ENCODE data around the gene PRKCH.
A peak's percentile ranks its signal among the peaks of the same experiment; 100 is the strongest.

PRKCH gene

DNA sequence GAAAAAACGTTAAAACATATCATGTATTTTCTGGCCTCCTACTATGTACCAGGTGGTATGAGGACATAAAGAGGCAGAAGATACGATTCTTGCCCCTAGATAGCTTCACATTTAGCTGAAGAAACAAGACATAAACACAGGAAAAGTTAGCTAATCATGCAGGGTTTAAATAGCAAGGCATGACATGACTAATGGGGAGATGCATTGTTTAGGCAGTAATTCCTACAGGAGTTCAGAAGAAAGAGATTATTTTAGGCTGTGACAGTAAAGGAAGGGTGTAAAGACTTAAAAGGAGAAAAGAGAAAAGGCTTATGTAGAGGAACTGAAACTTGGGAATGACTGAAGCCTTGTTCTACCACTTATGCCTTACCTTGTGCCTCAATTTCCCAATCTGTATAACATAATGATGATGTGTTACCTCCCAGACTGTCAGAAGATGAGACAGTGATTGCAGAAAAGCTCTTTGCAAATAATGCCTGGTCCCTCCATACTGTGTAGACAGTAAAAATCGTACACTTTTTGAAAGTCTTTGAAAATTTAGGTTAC is 44.4 kb downstream of the PRKCH start:
- no peak for DNase-seq (ENCODE audit: low read depth)

DNA sequence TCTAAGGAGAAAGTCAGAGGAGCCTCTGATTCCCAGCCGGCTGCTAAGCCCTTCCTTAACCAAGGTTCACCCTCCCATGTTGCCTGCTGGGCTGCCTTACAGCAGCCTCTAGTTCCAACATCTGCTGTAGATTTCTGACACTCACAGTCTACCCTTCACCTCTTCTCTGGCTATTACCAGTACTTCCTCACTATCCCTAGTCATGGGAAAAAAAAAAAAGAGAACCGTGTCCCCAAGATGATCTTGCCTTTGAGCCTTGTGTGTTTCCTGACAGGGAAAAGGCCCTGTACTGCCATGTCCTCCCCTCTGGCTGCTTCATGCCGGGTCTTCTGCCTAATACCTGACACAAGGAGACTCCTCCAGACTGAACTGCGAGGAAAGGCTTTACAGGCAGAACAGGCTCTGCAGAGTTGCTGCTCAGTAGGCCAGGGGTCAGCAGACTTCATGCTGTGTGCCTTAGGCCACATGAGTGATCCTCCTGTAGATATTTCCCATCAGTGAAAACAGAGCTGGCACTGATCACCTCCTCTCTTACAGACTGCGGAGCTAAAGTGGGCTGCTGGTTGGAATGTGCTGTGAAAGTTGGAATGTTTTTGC is 46.8 kb downstream of the PRKCH start:
- DNase-seq (ENCODE audit: low read depth), result peak; percentile 4

DNA sequence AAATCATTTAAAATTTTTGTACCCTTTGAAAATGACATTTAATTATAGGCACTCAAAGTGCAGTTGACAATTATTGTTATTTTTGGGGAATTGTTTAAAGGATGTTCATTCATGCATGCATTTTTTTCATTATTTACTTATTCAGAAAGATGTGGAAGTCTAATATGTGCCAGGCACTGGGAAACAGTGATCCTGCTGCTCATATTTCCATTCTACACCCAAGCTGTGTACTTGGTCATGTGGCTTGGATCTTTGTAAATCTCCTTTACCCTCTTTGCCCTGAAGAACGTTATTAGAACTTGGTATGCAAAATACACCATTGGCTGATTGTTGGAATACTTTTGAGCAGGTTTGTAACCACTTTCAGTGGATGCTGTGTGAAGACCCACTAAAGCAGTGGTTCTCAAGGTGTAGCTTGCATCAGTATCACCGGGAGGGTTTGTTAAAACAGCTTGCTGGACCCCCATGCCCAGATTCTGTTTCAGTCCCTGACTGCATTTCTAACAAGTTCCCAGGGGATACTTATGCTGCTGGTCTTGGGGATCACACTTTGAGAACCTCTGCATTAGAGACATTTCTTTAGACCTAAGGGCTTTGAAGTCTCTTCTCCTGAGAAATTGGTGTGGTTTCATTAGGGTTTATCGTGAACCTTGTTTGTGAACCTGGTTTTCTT is 47.5 kb downstream of the PRKCH start:
- DNase-seq (ENCODE audit: low read depth), result peak; percentile 18

DNA sequence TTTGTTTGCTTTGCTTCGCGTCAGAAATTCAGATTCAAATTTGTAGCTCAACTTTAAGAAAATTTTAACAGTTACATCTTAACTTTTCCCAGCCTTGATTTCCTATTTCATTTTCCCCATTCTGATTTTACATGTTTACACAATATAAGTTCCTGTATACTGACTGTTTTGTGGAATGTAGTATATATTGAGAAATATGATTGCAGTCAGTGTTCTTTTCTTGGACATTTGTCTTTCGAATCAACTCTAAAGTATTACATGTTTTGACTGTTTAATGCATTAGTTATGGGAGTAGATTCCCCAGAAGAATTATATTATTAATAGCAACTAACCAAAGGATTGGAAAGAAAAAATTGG is 48.1 kb downstream of the PRKCH start:
- no peak for DNase-seq (ENCODE audit: low read depth)

DNA sequence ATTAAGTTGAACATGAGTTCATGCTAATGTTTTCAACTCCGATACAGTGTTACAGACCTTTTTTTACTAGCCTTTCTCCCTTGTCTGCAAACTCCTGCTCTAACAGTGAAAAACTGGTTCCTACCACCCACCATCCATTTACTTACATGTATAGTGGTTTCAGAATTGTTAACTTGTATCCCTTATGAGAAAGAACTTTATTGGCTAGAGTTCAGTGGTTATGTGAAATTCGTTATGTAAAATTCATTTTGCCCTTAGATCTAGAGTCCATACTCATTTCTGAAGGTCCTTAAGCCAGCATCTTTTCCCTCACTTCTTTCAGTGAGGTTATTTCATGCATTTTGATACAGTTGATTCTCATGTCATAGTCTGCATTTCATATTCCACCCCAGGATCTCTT is 51.0 kb downstream of the PRKCH start:
- no peak for DNase-seq (ENCODE audit: low read depth)

DNA sequence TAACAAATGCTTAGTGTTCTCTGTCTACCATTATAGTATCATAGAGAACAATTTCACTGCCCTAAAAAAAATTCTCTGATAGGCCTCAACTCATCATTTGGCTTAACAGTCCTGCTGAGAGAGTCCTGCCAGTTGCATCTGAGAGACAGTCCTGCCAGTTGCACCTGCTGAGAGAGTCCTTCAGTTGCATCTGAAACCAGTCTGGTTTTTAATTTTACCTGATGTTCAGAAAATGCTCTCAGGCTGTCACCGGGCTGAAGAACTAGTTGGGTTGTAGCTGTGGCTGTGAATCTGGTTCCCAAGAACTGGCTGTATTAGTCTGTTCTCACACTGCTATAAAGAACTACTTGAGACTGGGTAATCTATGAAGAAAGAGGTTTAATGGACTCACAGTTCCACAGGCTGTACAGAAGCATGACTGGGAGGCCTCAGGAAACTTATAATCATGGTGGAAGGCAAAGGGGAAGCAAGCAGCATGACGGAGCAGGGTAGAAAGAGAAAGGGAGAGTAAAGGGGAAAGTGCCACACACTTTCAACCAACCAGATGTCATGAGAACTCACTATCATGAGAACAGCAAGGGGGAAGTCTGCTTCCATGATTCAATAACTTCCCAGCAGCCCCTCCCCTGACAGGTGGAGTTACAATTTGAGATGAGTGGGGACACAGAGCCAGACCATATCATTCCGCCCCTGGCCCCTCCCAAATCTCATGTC is 51.6 kb downstream of the PRKCH start:
- DNase-seq (ENCODE audit: low read depth), result no peak

DNA sequence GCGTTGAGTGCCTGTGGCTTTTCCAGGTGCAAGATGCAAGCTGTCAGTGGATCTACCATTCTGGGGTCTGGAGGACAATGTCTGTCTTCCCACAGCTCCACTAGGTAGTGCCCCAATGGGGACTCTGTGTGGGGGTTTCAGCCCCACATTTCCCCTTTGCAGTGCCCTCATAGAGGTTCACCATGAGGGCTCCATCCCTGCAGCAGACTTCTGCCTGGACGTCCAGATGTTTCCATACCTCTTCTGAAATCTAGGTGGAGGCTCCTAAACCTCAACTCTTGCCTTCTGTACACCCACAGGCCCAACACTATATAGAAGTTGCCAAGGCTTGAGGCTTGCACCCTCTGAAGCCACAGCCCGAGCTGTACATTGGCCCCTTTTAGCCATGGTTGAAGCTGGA is 52.9 kb downstream of the PRKCH start:
- DNase-seq (ENCODE audit: low read depth), result no peak

DNA sequence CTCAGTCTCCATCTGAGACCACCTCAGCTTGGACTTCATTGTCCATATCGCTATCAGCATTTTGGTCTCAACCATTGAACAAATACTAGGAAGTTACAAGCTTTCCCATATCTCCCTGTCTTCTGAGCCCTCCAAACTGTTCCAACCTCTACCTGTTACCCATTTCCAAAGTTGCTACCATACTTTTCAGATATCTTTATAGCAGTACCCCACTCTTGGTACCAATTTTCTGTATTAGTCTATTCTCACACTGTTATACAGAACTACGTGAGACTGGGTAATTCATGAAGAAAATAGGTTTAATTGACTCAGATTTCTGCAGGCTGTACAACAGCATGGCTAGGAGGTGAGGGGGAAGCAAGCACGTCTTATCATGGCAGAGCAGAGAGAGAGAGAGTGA is 53.8 kb downstream of the PRKCH start:
- no peak for DNase-seq (ENCODE audit: low read depth)

DNA sequence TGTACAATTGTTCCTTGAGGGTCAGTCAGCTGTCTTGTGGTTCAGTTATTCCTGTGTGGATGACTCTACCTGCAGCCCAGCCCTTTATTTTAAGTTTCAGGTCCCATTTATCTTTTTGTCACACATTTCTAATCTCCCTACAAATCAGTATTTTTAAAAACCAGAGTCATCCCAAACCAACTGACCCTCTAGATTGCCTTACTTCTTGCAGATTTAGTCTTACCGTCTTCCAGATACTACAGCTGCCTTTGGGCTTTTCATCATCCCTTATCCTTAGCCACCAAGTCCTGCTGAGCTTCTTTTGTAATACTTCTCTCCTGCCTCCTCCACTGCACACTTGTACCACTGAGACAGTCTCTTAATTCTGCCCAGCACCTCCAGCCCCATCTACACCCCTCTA is 54.9 kb downstream of the PRKCH start:
- no peak for DNase-seq (ENCODE audit: low read depth)

DNA sequence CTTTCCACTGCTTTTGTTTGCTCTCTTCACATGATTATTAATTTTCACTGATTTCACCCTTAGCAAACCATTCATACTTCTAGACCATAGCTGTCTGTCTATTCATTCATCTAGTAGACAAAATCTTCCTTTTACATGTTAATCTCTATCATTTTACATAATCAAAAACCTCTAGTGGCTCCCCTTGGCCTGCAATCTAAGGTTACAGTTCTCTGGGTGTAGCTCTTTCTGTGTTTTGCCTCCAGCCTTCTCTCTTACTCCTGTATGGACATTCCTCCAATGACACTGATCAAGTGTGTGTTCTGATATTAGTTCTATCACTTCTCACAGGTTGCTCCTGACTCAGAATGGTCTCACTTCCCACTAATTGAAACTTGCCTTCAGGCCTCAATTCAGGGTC is 56.4 kb downstream of the PRKCH start:
- DNase-seq (ENCODE audit: low read depth), result no peak

DNA sequence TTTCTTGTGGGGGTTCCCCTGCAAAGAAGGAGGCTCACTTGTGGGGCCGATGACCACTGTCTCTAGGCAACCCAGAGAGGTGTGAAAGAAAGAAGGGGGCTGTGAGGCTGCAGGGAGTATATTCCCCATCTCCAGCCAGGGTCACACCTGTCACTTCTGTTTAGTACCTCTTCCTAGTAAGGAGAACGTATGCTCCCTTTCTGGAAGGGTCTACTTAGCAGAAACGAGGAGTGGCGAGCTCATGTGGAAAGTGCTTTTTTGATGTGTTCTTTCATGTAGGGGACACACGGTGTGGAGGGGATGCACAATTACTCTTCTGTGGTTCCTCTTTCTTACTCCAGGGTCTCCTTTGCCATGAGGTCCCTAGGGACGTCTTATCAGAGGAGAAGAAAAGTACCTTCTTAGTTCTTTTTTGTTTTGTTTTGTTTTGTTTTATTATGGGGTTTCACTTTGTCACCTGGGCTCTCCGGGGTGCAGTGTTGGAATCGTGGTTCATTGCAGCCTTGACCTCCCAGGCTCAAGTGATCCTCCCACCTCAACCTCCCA is 58.3 kb downstream of the PRKCH start:
- DNase-seq (ENCODE audit: low read depth), result no peak

DNA sequence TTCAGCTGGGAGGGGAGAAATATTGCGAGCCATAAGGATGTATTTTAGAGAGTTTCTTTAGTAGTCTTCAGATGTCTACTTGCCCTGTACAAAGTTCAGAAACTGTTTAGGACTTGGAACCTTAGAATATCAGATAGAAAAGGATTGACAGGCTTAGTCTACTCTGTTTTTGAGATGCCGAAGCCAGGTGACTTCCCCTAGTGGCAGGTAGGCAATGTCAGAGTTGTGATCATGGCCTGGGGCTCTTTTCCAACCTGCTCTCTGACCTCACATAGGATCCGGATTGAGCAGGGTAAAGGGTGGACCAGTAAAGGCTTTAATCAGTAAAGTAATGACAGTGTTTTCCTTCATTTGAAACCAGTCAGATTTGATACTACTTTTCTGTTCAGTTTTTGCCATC is 59.6 kb downstream of the PRKCH start:
- no peak for DNase-seq (ENCODE audit: low read depth)

DNA sequence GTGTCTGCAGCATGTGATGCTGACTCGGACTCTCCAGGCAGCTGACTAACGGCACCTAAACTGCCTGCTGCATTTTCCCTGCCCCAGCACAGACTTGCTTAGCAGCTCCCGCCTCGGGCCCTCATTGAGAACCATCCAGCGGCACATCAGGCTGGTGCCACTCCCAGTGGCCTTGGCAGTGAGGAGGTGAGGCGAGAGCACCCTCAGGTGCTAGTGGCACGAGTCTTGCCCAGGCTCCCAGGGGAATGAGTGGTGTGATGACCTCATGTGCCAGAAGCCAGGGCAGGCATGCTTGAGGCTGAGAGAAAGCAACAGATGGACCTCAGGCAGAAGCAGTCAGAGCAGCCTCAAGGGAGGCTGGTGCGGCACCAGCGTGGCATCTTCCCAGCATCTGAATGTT is 60.2 kb downstream of the PRKCH start:
- no peak for DNase-seq (ENCODE audit: low read depth)

DNA sequence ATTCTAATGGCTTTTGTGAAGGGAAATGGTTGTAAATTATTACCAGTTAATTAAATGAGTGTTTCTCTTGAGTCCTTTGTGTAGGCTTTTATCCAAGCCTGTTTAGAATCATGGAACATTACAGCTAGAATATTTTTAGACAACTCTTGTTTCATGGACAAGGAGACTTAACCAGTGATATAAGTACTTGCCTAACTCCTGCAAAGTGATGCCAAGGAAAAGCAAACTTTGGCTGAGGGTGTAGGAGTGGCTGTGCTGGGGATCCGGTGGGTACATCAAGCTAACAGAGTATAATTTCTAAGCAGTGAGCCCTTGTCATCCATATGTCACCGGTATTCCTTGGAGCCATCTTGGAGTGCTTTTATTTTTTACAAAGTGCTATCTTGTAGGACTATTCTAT is 61.5 kb downstream of the PRKCH start:
- no peak for DNase-seq (ENCODE audit: low read depth)

DNA sequence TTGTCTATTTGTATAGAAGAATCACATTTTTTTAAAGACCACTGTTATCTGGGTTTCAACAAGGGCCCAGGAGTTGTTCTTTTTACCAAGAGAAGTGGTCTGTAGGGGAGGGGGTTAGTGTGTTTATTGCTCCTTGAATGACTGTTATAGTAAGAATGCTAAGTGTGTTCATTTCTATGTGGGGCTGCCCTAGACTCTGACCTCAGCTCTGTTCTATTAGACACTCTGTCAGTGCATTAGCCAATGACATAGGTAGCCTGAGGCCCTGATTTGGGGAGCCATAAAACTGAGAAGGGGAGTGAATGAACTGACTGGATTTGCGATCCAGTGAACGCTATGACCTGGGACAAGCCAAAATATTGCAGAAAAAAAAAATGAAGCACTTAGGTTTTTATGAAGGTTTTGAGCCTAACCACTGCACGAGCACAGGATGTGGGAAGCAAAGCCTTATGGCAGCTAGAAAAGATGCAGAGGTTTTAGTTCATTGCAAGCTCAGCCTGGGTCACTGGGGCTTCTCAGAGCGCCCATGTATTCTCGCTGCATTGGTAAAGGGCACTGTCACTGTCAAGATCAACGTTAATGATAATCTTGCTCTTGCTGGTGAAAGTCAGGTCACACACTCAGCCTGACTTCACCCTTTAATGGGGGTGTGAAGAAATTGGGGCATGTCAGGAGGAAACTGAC is 63.8 kb downstream of the PRKCH start:
- DNase-seq (ENCODE audit: low read depth), result no peak

DNA sequence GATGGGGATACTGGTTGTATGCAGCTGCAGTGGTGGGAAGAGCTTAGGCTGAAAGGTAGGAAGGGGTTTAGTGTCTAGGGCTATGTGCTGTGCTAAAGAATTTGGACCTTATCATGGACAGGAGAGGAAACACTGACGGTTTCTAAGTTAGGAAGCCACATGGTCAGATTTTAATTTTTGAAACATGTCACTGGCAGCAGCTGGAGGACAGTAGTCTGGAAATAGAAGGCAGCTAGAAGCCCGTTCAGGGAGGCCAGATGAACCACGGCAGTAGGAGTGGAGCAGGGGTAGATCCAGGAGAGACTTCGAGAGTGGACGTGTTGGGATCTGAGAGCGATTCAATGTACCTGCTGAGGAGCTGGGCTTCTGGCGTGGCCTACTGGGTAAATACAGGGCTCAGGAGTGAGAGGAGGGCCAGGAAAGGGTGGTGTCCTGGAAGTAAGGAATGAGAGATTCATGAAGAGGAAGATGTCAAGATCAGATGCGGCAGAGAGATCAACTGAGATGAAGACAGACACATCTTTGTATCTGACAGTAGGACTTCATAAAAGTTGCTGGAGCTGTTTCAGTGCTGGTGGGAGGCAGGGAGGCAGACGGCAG is 64.9 kb downstream of the PRKCH start:
- no peak for DNase-seq (ENCODE audit: low read depth)

DNA sequence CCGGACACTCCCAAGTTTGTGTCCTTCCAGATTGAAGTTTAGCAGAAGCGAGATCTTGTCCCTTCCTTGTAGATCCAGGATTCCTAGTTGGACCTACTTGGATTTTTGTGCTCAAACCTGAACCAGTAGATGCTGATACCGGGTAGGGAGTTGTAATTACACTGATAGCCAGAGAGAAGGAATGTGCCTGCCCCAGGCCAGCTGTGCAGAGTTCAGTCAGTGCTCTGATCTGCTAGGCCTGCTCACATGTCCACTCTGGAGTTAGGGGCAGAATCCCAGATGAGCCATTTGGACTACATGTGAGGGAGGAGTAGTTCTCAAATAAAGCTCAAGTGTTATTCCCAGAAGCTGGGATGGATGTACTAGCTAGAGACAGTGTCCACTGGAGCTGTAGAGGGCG is 65.7 kb downstream of the PRKCH start:
- DNase-seq (ENCODE audit: low read depth), result no peak

DNA sequence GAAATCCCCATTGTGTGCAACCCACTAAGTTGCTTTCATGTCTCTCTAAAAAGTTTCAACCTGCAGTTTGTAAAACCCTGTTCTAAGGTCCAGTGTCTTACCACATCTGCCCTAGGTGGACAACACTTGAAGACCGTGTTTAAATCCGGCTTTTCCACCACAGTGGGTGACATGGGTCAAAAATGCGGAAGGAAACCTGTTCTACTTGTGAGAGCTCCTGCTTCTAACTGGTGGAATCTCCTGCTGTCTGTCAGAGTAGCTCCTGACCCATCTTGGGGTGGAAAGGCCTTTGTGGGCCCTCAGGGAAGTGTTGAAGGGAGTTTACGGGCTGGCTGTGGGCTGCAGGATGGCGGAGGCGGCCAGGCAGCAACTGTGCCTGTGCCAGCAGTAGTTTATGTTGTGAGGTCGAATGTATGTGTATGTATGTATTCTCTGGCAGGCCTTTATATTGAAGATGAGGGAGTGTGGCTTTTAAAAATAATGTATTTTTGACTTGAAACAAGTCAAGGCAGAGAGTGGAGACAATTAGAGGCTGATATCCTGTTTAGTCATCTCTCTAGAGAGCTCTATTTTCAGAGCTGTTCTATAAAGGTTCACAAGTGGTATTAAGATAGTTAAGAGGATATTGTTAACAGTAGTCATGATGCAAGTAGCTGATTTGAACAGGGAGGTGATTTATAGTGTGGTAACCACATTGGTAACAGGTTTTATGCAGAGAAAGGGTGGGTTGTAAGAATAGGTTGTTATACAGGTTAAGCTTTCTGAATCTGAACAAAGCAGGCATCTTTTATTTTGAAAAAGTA is 67.0 kb downstream of the PRKCH start:
- peak; percentile 4 for DNase-seq (ENCODE audit: low read depth)

DNA sequence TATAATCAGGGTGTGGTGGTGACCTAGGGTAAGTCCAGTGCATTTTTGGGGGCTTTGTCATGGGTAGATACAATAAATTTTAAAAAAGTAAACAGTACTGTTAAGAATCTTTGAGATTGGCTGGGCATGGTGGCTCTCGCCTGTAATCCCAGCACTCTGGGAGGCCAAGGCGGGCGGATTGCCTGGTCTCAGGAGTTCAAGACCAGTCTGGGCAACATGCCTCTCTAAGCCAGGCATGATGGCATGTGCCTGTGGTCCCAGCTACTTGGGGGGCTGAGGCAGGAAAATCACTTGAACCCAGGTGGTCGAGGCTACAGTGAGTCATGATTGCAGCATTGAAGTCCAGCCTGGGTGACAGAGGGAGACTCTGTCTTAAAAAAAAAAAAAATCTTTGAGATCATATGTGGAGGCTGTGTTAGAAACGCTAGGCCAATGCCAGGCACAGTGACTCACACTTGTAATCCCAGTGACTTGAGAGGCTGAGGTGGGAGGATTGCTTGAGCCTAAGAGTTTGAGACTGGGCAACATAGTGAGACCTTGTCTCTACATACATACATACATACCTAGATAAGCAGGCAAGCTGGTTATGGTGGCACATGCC is 67.7 kb downstream of the PRKCH start:
- DNase-seq (ENCODE audit: low read depth), result no peak

DNA sequence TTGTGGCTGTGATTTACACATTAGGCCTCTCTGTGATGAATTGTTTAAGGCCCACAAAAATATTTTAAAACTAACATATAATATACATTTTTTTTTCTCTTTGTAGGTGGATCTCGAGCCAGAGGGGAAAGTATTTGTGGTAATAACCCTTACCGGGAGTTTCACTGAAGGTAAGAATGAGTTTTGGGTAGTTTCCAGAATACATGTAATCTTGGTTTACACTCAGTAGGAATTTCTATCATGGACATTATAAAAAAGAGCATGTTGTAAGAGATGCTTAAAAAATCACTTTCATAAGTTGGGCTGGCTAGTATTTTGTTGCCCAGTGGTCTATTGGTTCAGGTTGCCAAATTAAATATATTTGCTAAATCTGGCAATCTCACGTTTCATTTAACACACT is 69.7 kb downstream of the PRKCH start:
- DNase-seq (ENCODE audit: low read depth), result no peak

DNA sequence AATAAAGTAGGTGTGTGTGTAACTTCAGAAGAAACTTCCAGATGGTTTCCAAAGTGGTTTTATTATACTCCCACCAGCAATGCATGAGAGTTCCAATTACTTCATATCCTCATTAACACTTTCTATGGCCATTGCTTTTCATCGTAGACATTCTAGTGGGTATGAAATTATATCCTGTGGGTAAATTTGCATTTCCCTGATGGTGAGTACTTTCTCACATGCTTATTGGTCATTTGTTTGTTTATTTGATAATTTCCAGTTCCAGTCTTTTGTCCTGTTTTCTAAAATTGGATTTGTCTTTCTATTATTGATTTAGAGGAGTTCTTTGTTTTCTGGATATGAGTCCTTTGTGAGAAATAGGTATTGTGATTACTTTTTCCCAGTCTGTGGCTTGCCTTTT is 70.9 kb downstream of the PRKCH start:
- DNase-seq (ENCODE audit: low read depth), result no peak

All from fibroblast of gingiva (primary cell).